ENCODE data around the gene PGAP1. TPM values are rescaled to one million over a fixed set of nuclear protein-coding genes. Genes with fewer than 3 reads are reported as not detected.

The PGAP1 gene
- total and polyA plus RNA-seq, 2 of the 8 experiments (the other 6 are each of a cell fraction or from before 2014, with no cell fraction given): 8.3 to 24.1 TPM

GRCh38 chr2:196884368-196884767, 42.1 kb downstream of the PGAP1 start (continued):
- TF ChIP-seq NANOG (IDR thresholded peaks at IDR 0.05; ENCODE audit: insufficient read depth, low read depth, low read length, poor library complexity, severe bottlenecking) (no peak), POLR2A (IDR thresholded peaks at IDR 0.05; ENCODE audit: control extremely low read depth in 1 of 2, low read depth in 2 of 2, low read length in 2 of 2) (no peak)
- TF ChIP-seq, protein P1, sequence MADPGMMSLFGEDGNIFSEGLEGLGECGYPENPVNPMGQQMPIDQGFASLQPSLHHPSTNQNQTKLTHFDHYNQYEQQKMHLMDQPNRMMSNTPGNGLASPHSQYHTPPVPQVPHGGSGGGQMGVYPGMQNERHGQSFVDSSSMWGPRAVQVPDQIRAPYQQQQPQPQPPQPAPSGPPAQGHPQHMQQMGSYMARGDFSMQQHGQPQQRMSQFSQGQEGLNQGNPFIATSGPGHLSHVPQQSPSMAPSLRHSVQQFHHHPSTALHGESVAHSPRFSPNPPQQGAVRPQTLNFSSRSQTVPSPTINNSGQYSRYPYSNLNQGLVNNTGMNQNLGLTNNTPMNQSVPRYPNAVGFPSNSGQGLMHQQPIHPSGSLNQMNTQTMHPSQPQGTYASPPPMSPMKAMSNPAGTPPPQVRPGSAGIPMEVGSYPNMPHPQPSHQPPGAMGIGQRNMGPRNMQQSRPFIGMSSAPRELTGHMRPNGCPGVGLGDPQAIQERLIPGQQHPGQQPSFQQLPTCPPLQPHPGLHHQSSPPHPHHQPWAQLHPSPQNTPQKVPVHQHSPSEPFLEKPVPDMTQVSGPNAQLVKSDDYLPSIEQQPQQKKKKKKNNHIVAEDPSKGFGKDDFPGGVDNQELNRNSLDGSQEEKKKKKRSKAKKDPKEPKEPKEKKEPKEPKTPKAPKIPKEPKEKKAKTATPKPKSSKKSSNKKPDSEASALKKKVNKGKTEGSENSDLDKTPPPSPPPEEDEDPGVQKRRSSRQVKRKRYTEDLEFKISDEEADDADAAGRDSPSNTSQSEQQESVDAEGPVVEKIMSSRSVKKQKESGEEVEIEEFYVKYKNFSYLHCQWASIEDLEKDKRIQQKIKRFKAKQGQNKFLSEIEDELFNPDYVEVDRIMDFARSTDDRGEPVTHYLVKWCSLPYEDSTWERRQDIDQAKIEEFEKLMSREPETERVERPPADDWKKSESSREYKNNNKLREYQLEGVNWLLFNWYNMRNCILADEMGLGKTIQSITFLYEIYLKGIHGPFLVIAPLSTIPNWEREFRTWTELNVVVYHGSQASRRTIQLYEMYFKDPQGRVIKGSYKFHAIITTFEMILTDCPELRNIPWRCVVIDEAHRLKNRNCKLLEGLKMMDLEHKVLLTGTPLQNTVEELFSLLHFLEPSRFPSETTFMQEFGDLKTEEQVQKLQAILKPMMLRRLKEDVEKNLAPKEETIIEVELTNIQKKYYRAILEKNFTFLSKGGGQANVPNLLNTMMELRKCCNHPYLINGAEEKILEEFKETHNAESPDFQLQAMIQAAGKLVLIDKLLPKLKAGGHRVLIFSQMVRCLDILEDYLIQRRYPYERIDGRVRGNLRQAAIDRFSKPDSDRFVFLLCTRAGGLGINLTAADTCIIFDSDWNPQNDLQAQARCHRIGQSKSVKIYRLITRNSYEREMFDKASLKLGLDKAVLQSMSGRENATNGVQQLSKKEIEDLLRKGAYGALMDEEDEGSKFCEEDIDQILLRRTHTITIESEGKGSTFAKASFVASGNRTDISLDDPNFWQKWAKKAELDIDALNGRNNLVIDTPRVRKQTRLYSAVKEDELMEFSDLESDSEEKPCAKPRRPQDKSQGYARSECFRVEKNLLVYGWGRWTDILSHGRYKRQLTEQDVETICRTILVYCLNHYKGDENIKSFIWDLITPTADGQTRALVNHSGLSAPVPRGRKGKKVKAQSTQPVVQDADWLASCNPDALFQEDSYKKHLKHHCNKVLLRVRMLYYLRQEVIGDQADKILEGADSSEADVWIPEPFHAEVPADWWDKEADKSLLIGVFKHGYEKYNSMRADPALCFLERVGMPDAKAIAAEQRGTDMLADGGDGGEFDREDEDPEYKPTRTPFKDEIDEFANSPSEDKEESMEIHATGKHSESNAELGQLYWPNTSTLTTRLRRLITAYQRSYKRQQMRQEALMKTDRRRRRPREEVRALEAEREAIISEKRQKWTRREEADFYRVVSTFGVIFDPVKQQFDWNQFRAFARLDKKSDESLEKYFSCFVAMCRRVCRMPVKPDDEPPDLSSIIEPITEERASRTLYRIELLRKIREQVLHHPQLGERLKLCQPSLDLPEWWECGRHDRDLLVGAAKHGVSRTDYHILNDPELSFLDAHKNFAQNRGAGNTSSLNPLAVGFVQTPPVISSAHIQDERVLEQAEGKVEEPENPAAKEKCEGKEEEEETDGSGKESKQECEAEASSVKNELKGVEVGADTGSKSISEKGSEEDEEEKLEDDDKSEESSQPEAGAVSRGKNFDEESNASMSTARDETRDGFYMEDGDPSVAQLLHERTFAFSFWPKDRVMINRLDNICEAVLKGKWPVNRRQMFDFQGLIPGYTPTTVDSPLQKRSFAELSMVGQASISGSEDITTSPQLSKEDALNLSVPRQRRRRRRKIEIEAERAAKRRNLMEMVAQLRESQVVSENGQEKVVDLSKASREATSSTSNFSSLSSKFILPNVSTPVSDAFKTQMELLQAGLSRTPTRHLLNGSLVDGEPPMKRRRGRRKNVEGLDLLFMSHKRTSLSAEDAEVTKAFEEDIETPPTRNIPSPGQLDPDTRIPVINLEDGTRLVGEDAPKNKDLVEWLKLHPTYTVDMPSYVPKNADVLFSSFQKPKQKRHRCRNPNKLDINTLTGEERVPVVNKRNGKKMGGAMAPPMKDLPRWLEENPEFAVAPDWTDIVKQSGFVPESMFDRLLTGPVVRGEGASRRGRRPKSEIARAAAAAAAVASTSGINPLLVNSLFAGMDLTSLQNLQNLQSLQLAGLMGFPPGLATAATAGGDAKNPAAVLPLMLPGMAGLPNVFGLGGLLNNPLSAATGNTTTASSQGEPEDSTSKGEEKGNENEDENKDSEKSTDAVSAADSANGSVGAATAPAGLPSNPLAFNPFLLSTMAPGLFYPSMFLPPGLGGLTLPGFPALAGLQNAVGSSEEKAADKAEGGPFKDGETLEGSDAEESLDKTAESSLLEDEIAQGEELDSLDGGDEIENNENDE (IDR thresholded peaks at IDR 0.05; ENCODE audit: insufficient replicate concordance, low read length): no peak

Data from H1 (cell line).